ENCODE data around the gene TCAIM.

The TCAIM gene

DNA sequence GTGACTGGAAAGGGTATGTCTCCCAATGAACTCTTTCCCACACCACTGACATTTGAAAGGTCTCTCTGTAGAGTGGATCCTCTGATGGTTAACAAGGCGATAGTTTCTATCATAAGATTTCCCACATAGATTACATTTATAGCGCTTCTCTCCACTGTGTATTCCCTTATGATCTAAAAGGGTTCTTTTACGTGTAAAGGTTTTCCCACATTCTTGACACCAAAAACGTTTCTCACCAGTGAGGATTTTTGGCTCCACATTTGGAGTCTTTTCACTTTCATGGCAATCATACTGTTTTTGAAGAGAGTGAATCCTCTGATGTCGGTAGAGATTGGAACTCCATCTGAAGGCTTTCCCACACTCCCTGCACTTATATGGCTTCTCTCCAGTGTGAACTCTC lies 108.4 kb downstream of the TCAIM start:
- DNase-seq = no peak

DNA sequence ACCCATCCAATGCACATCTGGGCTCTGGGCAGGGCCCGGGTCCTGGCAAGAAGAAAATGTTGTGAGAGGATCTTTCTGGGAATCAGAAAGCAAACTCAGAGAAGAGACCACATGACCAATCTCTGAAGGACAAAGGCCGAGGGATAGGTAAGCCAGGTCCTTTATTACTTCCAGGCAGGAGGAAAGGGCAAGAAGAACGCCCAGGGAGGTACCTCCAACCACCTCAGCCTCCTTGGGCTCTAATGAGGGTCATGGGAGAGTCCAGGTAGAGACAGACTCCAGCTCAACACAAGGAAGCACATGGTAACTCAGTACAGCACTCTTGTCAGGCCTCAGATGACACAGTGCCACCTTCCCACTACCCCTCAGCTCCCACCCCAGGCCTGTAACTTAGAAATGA lies 112.9 kb downstream of the TCAIM start:
- no peak for DNase-seq

- no peak for DNase-seq
Measured at GRCh38 chr3:44454258-44454657, 115.7 kb downstream of the TCAIM start.

- DNase-seq = no peak
Measured at GRCh38 chr3:44455318-44455717, 116.8 kb downstream of the TCAIM start.
